Endothelial cell of umbilical vein (primary cell): ENCODE measurements around the gene CNNM2.

Source experiments
- CTCF ChIP-seq, 2 donors: IDR thresholded peaks; 1 replicate in 1 of 2; 2 replicates in 1 of 2; pipeline ENCODE4 v1.5.1; 2011; ENCODE audit warnings: low read length in 2 of 2, mild to moderate bottlenecking in 2 of 2, moderate library complexity in 2 of 2, control low read depth in 1 of 2, inconsistent platforms in 1 of 2, low read depth in 1 of 2; ENCODE audit not compliant: insufficient read depth in 1 of 2; ENCODE audit errors: extremely low read depth in 1 of 2
- EZH2 ChIP-seq: IDR thresholded peaks from 2 replicates; pipeline ENCODE4 v1.6.1; 2012; ENCODE audit warnings: borderline replicate concordance, low read depth, mild to moderate bottlenecking, moderate library complexity, low read length, inconsistent platforms; ENCODE audit not compliant: severe bottlenecking
- MAX ChIP-seq: IDR thresholded peaks from 2 replicates; pipeline ENCODE4 v1.6.1; 2011; ENCODE audit not compliant: insufficient read depth, insufficient read length
- POLR2A ChIP-seq: IDR thresholded peaks from 2 replicates; pipeline ENCODE4 v1.6.1; 2012; ENCODE audit warnings: low read depth, mild to moderate bottlenecking, control low read depth, low read length
- POLR2AphosphoS5 ChIP-seq: IDR thresholded peaks from 2 replicates; pipeline ENCODE4 v1.6.1; 2012; ENCODE audit warnings: low read depth, mild to moderate bottlenecking, control low read depth, low read length, moderate library complexity; ENCODE audit not compliant: insufficient read depth

GRCh38 chr10:102963756-102964025, 45.6 kb downstream of the CNNM2 start:
- TF ChIP-seq CTCF (IDR thresholded peaks at IDR 0.05; ENCODE audit: extremely low read depth in 1 of 2, insufficient read depth in 1 of 2, low read depth in 1 of 2, low read length in 2 of 2) (no peak), POLR2AphosphoS5 (no peak), EZH2 (no peak), POLR2A (no peak), MAX (no peak)
